Measurements from ENCODE around the gene OTX2. TPM values are rescaled to one million over a fixed set of nuclear protein-coding genes. Genes with fewer than 3 reads are reported as not detected.

The OTX2 gene
- total RNA-seq, 1 experiment from 2014 or later: not detected

DNA sequence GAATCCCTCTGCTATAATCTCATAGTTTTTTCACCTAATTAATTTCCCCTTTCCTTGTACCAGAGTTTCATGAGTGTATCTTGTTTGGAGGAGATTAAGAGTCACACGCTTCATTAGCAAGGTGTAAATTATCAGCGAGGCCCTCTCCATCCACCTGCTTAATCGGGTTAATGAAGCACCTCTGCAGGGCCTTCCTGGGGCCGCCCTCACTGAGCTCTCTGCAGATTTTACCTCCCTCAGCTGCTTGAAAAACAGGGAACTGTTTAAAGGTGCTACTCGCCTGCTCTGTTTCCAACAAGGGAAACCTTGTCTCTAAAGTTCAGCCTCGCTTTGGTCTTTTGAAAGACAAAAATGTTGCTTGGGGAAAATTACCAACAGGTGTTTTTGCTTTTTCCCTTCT, 35.8 kb downstream of the OTX2 start:
- POLR2A ChIA-PET: no interaction called here
- no peaks in the 10 kb centered on the region for H3K36me3 ChIP-seq (ENCODE audit: control insufficient read depth in 1 of 2, insufficient read depth in 2 of 2, low read length in 2 of 2)
- no peak for ATAC-seq
- no peak overlapping the region for H2AFZ ChIP-seq (ENCODE audit: low read depth, low read length, poor library complexity, severe bottlenecking)
- no peaks in the 10 kb centered on the region for H3K9me2 ChIP-seq (ENCODE audit: insufficient read depth)
- H3K9me3 ChIP-seq (ENCODE audit: control insufficient read depth in 1 of 2, insufficient read depth in 1 of 2, low read depth in 1 of 2, low read length in 2 of 2): no peaks in the 10 kb centered on the region
- H3K27me3 ChIP-seq (ENCODE audit: insufficient read depth, low read length): peaks cover 30% of the 10 kb centered on the region
- no peak overlapping the region for H3K9ac ChIP-seq (ENCODE audit: low read length)
- no peaks in the 10 kb centered on the region for H4K20me1 ChIP-seq (ENCODE audit: insufficient read depth)
- RAD21 ChIA-PET (ENCODE audit: low non-redundant PET in 1 of 2, low total read pairs in 2 of 2, uncharacterized antibody in 2 of 2, unreplicated experiment in 2 of 2): no interaction called here
- no peak overlapping the region for H3K4me2 ChIP-seq (ENCODE audit: low read length)
- no peak for DNase-seq (ENCODE audit: low read depth, low spot score)
- intact Hi-C loops (cut with micrococcal nuclease): no loop called here
- no peak overlapping the region for H3K27ac ChIP-seq (ENCODE audit: low read depth, low read length)
- H3K79me2 ChIP-seq (ENCODE audit: insufficient read depth, low read length): no peaks in the 10 kb centered on the region
- BruUV-seq (replicated peaks): no TSS peak
- no peak for TF ChIP-seq RAD21 (IDR thresholded peaks at IDR 0.05; ENCODE audit: low read depth)
- TF ChIP-seq ZBTB33 (IDR thresholded peaks at IDR 0.05; ENCODE audit: extremely low read depth, insufficient replicate concordance, low read length): no peak
- TF ChIP-seq JUND (IDR thresholded peaks at IDR 0.05): no peak
- no peak for TF ChIP-seq MAX (IDR thresholded peaks at IDR 0.05)
- no peak for TF ChIP-seq POLR2AphosphoS5 (IDR thresholded peaks at IDR 0.05; ENCODE audit: low read depth, low read length)
- no peak for TF ChIP-seq SRF (IDR thresholded peaks at IDR 0.05; ENCODE audit: low read depth)
- TF ChIP-seq POLR2A (IDR thresholded peaks at IDR 0.05; ENCODE audit: borderline replicate concordance, extremely low read depth, insufficient read depth, insufficient read length): no peak
- no peak for TF ChIP-seq EZH2 (IDR thresholded peaks at IDR 0.05)
- no peak for TF ChIP-seq SIN3A (IDR thresholded peaks at IDR 0.05; ENCODE audit: low read depth)
- TF ChIP-seq CEBPB (IDR thresholded peaks at IDR 0.05; ENCODE audit: low read depth): no peak
- CTCF ChIA-PET: no interaction called here
- no peaks in the 10 kb centered on the region for H3K4me1 ChIP-seq (ENCODE audit: control insufficient read depth in 1 of 2, insufficient read depth in 2 of 2, low read length in 2 of 2)
- H3K4me3 ChIP-seq (replicated peaks in 1 of 2; ENCODE audit: low read depth in 1 of 2, low read length in 2 of 2): no peak overlapping the region

DNA sequence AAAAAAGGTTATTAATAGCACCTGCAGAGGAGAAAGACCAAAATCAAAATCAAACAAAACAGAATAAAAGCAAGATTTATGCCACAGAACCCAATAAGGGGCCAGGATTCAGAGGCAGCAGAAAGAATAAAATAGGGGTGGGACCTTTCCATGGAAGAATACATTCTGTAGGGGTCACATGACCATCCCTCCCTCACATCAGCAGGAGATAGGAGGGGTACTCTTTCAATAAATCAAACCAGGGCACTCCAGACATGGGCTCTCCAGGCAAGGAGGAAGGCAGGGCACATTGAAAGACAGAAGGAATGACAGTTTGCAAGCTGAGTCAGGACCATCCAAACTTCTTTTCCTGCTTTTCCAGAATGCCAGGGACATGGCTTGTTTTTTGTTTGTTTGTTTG, 39.8 kb downstream of the OTX2 start:
- no TSS peak for BruUV-seq (replicated peaks)
- no peak for ATAC-seq
- Histone ChIP-seq H3K36me3 (ENCODE audit: control insufficient read depth in 1 of 2, insufficient read depth in 2 of 2, low read length in 2 of 2) (no peaks in the 10 kb centered on the region), H3K27me3 (ENCODE audit: insufficient read depth, low read length) (peaks cover 2% of the 10 kb centered on the region; the same call in 1 of the 2 replicates), H3K4me3 (replicated peaks in 1 of 2; ENCODE audit: low read depth in 1 of 2, low read length in 2 of 2) (no peak overlapping the region), H3K79me2 (ENCODE audit: insufficient read depth, low read length) (no peaks in the 10 kb centered on the region), H3K4me2 (ENCODE audit: low read length) (no peak overlapping the region), H4K20me1 (ENCODE audit: insufficient read depth) (no peaks in the 10 kb centered on the region), H3K9ac (ENCODE audit: low read length) (no peak overlapping the region), H3K4me1 (ENCODE audit: control insufficient read depth in 1 of 2, insufficient read depth in 2 of 2, low read length in 2 of 2) (no peaks in the 10 kb centered on the region), H2AFZ (ENCODE audit: low read depth, low read length, poor library complexity, severe bottlenecking) (no peak overlapping the region), H3K27ac (ENCODE audit: low read depth, low read length) (no peak overlapping the region), H3K9me3 (ENCODE audit: control insufficient read depth in 1 of 2, insufficient read depth in 1 of 2, low read depth in 1 of 2, low read length in 2 of 2) (no peaks in the 10 kb centered on the region), H3K9me2 (ENCODE audit: insufficient read depth) (no peaks in the 10 kb centered on the region)
- intact Hi-C loops (cut with micrococcal nuclease): no loop called here
- no peak for DNase-seq (ENCODE audit: low read depth, low spot score)
- CTCF ChIA-PET: no interaction called here
- TF ChIP-seq POLR2A (IDR thresholded peaks at IDR 0.05; ENCODE audit: borderline replicate concordance, extremely low read depth, insufficient read depth, insufficient read length) (no peak), FOSL1 (IDR thresholded peaks at IDR 0.05; ENCODE audit: low read depth) (no peak), ZFX (IDR thresholded peaks at IDR 0.05) (no peak), EZH2phosphoT487 (IDR thresholded peaks at IDR 0.05; ENCODE audit: borderline replicate concordance) (no peak), SIN3A (IDR thresholded peaks at IDR 0.05; ENCODE audit: low read depth) (no peak), YY1 (IDR thresholded peaks at IDR 0.05; ENCODE audit: extremely low read depth, insufficient replicate concordance, low read depth, low read length) (no peak), MAX (IDR thresholded peaks at IDR 0.05) (no peak), JUND (IDR thresholded peaks at IDR 0.05) (no peak), POLR2AphosphoS5 (IDR thresholded peaks at IDR 0.05; ENCODE audit: low read depth, low read length) (no peak), SRF (IDR thresholded peaks at IDR 0.05; ENCODE audit: low read depth) (no peak)
- TF ChIP-seq, protein P1, sequence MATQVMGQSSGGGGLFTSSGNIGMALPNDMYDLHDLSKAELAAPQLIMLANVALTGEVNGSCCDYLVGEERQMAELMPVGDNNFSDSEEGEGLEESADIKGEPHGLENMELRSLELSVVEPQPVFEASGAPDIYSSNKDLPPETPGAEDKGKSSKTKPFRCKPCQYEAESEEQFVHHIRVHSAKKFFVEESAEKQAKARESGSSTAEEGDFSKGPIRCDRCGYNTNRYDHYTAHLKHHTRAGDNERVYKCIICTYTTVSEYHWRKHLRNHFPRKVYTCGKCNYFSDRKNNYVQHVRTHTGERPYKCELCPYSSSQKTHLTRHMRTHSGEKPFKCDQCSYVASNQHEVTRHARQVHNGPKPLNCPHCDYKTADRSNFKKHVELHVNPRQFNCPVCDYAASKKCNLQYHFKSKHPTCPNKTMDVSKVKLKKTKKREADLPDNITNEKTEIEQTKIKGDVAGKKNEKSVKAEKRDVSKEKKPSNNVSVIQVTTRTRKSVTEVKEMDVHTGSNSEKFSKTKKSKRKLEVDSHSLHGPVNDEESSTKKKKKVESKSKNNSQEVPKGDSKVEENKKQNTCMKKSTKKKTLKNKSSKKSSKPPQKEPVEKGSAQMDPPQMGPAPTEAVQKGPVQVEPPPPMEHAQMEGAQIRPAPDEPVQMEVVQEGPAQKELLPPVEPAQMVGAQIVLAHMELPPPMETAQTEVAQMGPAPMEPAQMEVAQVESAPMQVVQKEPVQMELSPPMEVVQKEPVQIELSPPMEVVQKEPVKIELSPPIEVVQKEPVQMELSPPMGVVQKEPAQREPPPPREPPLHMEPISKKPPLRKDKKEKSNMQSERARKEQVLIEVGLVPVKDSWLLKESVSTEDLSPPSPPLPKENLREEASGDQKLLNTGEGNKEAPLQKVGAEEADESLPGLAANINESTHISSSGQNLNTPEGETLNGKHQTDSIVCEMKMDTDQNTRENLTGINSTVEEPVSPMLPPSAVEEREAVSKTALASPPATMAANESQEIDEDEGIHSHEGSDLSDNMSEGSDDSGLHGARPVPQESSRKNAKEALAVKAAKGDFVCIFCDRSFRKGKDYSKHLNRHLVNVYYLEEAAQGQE (IDR thresholded peaks at IDR 0.05; ENCODE audit: low read depth): no peak
- RAD21 ChIA-PET (ENCODE audit: low non-redundant PET in 1 of 2, low total read pairs in 2 of 2, uncharacterized antibody in 2 of 2, unreplicated experiment in 2 of 2): no interaction called here
- POLR2A ChIA-PET: no interaction called here
